ENCODE measurements around the gene GATA5. TPM values are rescaled to one million over a fixed set of nuclear protein-coding genes. Genes with fewer than 3 reads are reported as not detected.
"Not testable (repeated sequence)": the region's sequence is repeated elsewhere in the genome, so short reads cannot be mapped to it uniquely, and the experiment has no call there.

The GATA5 gene
- total RNA-seq, 4 donors from 2014 or later = 1.7 to 48.3 (median 39.5) TPM

DNA sequence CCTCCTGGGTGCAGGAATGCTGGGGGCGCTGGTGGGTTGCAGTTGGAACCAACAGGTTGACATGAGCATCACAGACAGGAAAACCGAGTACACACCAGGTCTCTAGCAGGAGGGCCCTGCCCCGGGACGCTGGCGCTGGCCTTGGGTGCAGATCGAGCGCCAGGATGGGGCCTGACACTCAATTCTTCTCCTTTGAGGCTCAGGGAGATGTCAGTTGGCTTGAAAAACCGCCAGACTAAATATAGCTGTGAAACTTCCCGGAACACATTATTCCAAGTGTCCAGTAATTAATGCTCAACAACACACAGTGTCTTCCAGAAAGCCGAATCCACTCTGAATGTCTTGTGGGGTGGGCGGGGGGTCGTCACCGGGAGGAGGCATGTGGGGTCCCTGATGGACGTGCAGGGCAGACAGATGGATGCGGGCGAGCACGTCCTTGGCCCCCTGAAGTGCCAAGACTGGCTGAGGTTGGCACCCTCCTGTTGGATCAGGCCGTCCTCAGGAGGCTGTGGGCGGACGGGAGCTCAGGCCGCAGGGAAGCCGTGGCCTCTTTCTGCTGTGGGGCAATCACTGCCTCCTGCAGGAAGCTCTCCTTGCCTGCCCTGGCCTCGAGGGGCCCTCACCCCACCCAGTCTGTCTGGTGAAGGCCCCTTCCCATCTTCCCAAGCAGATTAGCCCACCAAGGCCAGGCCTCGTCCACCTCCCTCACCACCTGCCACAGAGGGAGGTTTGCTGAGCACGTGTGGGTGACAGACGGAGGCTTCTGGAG, 19.4 kb upstream of the GATA5 start:
- Histone ChIP-seq H3K9me3 (no peaks in the 10 kb centered on the region), H3K4me3 (no peak overlapping the region), H3K4me1 (peaks cover 0 to 21% (median 0%) of the 10 kb centered on the region in 4 donors), H3K27me3 (no peaks in the 10 kb centered on the region), H3K36me3 (no peaks in the 10 kb centered on the region), H3K27ac (peak overlapping the region in 2 of 4 donors; percentile 7 to 26)
- DNase-seq = no peak
- TF ChIP-seq, protein P1, sequence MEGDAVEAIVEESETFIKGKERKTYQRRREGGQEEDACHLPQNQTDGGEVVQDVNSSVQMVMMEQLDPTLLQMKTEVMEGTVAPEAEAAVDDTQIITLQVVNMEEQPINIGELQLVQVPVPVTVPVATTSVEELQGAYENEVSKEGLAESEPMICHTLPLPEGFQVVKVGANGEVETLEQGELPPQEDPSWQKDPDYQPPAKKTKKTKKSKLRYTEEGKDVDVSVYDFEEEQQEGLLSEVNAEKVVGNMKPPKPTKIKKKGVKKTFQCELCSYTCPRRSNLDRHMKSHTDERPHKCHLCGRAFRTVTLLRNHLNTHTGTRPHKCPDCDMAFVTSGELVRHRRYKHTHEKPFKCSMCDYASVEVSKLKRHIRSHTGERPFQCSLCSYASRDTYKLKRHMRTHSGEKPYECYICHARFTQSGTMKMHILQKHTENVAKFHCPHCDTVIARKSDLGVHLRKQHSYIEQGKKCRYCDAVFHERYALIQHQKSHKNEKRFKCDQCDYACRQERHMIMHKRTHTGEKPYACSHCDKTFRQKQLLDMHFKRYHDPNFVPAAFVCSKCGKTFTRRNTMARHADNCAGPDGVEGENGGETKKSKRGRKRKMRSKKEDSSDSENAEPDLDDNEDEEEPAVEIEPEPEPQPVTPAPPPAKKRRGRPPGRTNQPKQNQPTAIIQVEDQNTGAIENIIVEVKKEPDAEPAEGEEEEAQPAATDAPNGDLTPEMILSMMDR (IDR thresholded peaks at IDR 0.05) = no peak
- no peak for TF ChIP-seq POLR2A (IDR thresholded peaks at IDR 0.05)

DNA sequence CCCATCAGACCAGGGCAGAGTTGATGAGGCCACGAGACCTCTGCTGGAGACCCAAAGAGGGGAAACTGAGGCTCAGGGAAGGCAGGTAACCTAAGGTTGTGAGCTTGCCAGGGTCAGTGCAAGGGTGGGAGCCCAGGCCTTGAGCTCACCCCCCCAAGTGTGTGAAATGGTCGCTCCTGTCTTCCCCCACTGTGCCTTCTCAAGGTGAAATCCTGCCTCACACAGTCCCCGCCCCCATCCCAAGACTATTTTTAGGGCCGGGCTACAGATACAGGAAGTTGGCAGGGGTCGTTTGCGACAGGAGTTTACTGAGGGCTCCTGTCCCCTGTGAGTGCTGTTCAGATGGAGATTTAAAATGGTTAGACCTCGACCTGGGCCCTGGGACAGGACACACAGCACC, 18.7 kb upstream of the GATA5 start:
- no peaks in the 10 kb centered on the region for H3K27me3 ChIP-seq
- H3K27ac ChIP-seq = peak overlapping the region in 1 of 4 donors; percentile 7

DNA sequence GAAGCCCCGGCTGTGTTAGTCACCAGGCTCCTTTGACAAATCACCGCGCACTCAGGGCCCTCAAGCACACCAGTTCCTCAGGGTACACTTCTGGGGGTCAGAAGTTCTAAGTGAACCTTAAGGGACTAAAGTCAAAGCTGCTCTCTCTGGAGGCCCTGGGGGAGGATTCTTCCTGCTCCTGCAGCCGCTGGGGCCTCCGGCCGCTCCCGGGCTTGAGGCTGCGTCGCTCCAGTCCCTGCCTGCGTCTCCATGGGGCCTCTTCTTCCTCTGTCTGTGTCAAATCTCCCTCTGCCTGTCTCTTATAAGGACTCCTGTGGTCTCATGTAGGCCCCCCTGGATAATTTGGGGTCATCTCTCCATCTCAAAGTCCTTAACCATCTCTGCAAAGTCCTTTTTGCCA, 18.1 kb upstream of the GATA5 start:
- H3K4me1 ChIP-seq = peaks cover 0 to 26% (median 4%) of the 10 kb centered on the region in 4 donors
- TF ChIP-seq, protein P1 (IDR thresholded peaks at IDR 0.05) = no peak
- no peak for TF ChIP-seq POLR2A (IDR thresholded peaks at IDR 0.05)

More for the DNA sequence above, 18.7 kb upstream of the GATA5 start:
- Histone ChIP-seq H3K9me3 (no peaks in the 10 kb centered on the region), H3K4me3 (no peak overlapping the region), H3K4me1 (peaks cover 0 to 21% (median 2%) of the 10 kb centered on the region in 4 donors), H3K36me3 (no peaks in the 10 kb centered on the region)
- peak in 1 of 3 donors; percentile 56 for DNase-seq
- TF ChIP-seq POLR2A (IDR thresholded peaks at IDR 0.05) = no peak
- TF ChIP-seq, protein P1 (IDR thresholded peaks at IDR 0.05) = no peak

DNA sequence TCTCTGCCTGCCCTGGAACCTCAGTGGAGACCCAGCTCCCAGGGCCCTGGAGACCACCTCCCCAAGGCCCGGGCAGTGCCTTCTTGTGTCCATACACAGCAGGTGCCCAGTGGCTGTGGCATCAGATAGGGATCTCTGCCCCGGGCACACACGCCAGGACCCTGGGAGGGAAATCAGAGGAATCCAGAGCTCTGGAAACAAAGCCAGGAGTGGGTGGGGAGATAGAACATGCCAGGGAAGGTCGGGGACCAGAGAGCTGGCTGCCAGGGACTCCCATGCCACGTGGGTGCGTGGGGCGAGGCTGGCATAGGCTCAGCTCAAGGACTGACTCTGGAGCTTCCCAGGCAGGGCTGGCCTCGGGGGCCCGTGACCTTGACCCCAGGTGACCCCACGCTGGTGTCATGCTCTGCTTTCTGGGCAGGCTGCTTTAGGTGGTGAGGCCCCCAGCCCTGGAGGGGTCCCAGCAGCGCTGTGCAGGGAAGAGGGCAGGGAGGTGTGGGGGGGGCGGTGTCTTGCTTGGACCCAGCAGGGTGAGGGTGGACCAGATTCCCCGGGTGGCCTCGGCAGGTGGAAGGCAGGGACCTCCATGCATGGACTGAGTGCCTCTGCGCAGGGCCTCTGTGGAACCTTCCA, 17.6 kb upstream of the GATA5 start:
- H3K4me1 ChIP-seq = peaks cover 0 to 26% (median 4%) of the 10 kb centered on the region in 4 donors
- no peak for DNase-seq

More for the DNA sequence above, 18.1 kb upstream of the GATA5 start:
- Histone ChIP-seq H3K9me3 (no peaks in the 10 kb centered on the region), H3K36me3 (no peaks in the 10 kb centered on the region), H3K27me3 (no peaks in the 10 kb centered on the region), H3K27ac (no peak overlapping the region), H3K4me3 (no peak overlapping the region)
- DNase-seq = no peak

DNA sequence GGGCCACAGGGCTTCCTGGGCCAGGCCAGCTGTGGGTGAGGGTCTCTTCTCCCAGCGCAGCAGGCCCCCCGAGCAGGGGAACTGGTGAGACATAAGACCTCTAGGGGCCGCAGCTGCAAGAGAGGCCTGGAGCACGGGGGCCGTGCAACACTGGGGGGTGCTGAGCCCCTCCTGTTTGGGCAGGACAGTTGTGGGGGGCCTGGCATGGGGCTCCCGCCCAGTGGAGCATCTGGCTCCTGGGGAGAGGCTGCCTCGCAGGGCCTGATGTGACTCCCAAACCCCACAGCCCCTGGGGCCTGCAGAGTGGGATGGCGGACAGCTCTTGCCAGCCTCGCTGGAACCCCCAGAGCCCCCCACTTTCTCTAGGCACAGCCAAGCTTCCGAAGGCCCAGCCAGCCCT, 16.9 kb upstream of the GATA5 start:
- Histone ChIP-seq H3K4me3 (no peak overlapping the region), H3K36me3 (no peaks in the 10 kb centered on the region), H3K27me3 (no peaks in the 10 kb centered on the region), H3K4me1 (peaks cover 0 to 26% (median 4%) of the 10 kb centered on the region in 4 donors), H3K9me3 (no peaks in the 10 kb centered on the region), H3K27ac (no peak overlapping the region)
- TF ChIP-seq, protein P1 (IDR thresholded peaks at IDR 0.05) = no peak
- no peak for TF ChIP-seq POLR2A (IDR thresholded peaks at IDR 0.05)
- DNase-seq = no peak

More for the DNA sequence above, 17.6 kb upstream of the GATA5 start:
- no peak overlapping the region for H3K27ac ChIP-seq
- no peaks in the 10 kb centered on the region for H3K9me3 ChIP-seq
- no peaks in the 10 kb centered on the region for H3K36me3 ChIP-seq
- H3K4me3 ChIP-seq = no peak overlapping the region
- TF ChIP-seq, protein P1 (IDR thresholded peaks at IDR 0.05) = no peak
- no peak for TF ChIP-seq POLR2A (IDR thresholded peaks at IDR 0.05)
- no peaks in the 10 kb centered on the region for H3K27me3 ChIP-seq

DNA sequence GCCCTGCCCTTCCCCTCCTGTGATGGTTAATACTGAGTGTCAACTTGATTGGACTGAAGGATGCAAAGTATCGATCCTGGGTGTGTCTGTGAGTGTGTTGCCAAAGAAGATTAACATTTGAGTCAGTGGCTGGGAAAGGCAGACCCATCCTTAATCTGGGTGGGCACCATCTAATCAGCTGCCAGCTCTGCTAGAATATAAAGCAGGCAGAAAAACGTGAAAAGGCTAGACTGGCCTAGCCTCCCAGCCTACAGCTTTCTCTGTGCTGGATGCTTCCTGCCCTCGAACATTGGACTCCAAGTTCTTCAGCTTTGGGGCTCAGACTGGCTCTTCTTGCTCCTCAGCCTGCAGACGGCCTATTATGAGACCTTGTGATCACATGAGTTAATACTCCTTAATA, 15.0 kb upstream of the GATA5 start:
- H3K27me3 ChIP-seq, H3K27ac ChIP-seq, H3K36me3 ChIP-seq, H3K9me3 ChIP-seq, DNase-seq, H3K4me3 ChIP-seq: not testable (repeated sequence)
- H3K4me1 ChIP-seq = peaks cover 0 to 11% (median 4%) of the 10 kb centered on the region in 4 donors
